ENCODE measurements around the gene MELK. TPM values are rescaled to one million over a fixed set of nuclear protein-coding genes. Genes with fewer than 3 reads are reported as not detected.

The MELK gene
- total and polyA plus RNA-seq, 2 of the 13 experiments (the other 11 are each of a cell fraction or from before 2014, with no cell fraction given), result 16.7 to 50.4 TPM

GRCh38 chr9:36572515-36573418 is at the start of gene MELK (continued):
- 0 out of 2 replicates have a peak, but pooled peaks have one; percentile 16 for TF ChIP-seq ZNF142 (CRISPR knock-in tag; IDR thresholded peaks at IDR 0.05)
- no peak for TF ChIP-seq ZNF772 (CRISPR knock-in tag; IDR thresholded peaks at IDR 0.05)
- 0 out of 2 replicates have a peak, but pooled peaks have one; percentile 27 for TF ChIP-seq ELF3 (CRISPR knock-in tag; IDR thresholded peaks at IDR 0.05)
- TF ChIP-seq FOXO1 (CRISPR knock-in tag; IDR thresholded peaks at IDR 0.05), result peak; percentile 32; the same call in 1 of the 2 replicates
- no peak for TF ChIP-seq JUN (CRISPR knock-in tag; IDR thresholded peaks at IDR 0.05)
- no peak for TF ChIP-seq ZNF644 (CRISPR knock-in tag; IDR thresholded peaks at IDR 0.05; ENCODE audit: low read depth)
- no peak for TF ChIP-seq ZNF577 (CRISPR knock-in tag; IDR thresholded peaks at IDR 0.05; ENCODE audit: borderline replicate concordance, low read depth)
- TF ChIP-seq ZFP37 (CRISPR knock-in tag; IDR thresholded peaks at IDR 0.05; ENCODE audit: borderline replicate concordance), result no peak
- TF ChIP-seq ZNF441 (CRISPR knock-in tag; IDR thresholded peaks at IDR 0.05; ENCODE audit: borderline replicate concordance), result no peak
- no peak for TF ChIP-seq ZMYM2 (CRISPR knock-in tag; IDR thresholded peaks at IDR 0.05)
- peak; percentile 64 for TF ChIP-seq HIVEP1 (CRISPR knock-in tag; IDR thresholded peaks at IDR 0.05)
- TF ChIP-seq FOXP1 (IDR thresholded peaks at IDR 0.05), result no peak
- no peak for TF ChIP-seq FOXP1 (CRISPR knock-in tag; IDR thresholded peaks at IDR 0.05)
- TF ChIP-seq ZFP41 (CRISPR knock-in tag; IDR thresholded peaks at IDR 0.05; ENCODE audit: borderline replicate concordance), result no peak
- TF ChIP-seq ZNF333 (CRISPR knock-in tag; IDR thresholded peaks at IDR 0.05; ENCODE audit: borderline replicate concordance), result no peak
- no peak for TF ChIP-seq GLMP (CRISPR knock-in tag; IDR thresholded peaks at IDR 0.05; ENCODE audit: borderline replicate concordance)
- TF ChIP-seq ZNF160 (CRISPR knock-in tag; IDR thresholded peaks at IDR 0.05), result peak; percentile 81; the same call in 1 of the 2 replicates
- no peak for TF ChIP-seq ZNF354B (CRISPR knock-in tag; IDR thresholded peaks at IDR 0.05)
- peak; percentile 73; the same call in 1 of the 2 replicates for TF ChIP-seq GATA4 (IDR thresholded peaks at IDR 0.05; ENCODE audit: borderline replicate concordance, low read depth)
- TF ChIP-seq GFI1 (CRISPR knock-in tag; IDR thresholded peaks at IDR 0.05; ENCODE audit: borderline replicate concordance), result no peak; the same call in 1 of the 2 replicates
- TF ChIP-seq NFYB (CRISPR knock-in tag; IDR thresholded peaks at IDR 0.05), result no peak
- TF ChIP-seq ZNF513 (CRISPR knock-in tag; conservative IDR thresholded peaks at IDR 0.05), result peak; percentile 71; the same call in 1 of the 2 replicates
